Vagina (tissue), 2 donors: ENCODE measurements around the gene PTK7. TPM values are rescaled to one million over a fixed set of nuclear protein-coding genes. Genes with fewer than 3 reads are reported as not detected.
A peak's percentile ranks its signal among the peaks of the same experiment; 100 is the strongest.
"Not testable (repeated sequence)": the region's sequence is repeated elsewhere in the genome, so short reads cannot be mapped to it uniquely, and the experiment has no call there.

ENCODE experiments used
- DNase-seq, 2 donors: peaks; one replicate each; pipeline ENCODE4 v3.0.0-alpha.2; 2017; ENCODE audit errors: extremely low spot score in 2 of 2
- H3K27ac ChIP-seq: fragments of 200-600 bp; sonication (generic); one replicate; pipeline ENCODE4 v1.5.1; 2019
- H3K27me3 ChIP-seq: fragments of 200-600 bp; sonication (generic); one replicate; pipeline ENCODE4 v1.5.1; 2019
- H3K36me3 ChIP-seq, 2 donors: fragments of 200-600 bp; sonication (generic); one replicate each; pipeline ENCODE4 v1.5.1; 2017 to 2019
- H3K4me1 ChIP-seq: fragments of 200-600 bp; sonication (generic); one replicate; pipeline ENCODE4 v1.5.1; 2019
- H3K4me3 ChIP-seq, 2 donors: fragments of 200-600 bp; sonication (generic); 1 replicate in 1 of 2; 2 replicates in 1 of 2; pipeline ENCODE4 v1.5.1; 2016 to 2019
- H3K9me3 ChIP-seq: fragments of 200-600 bp; sonication (generic); one replicate; pipeline ENCODE4 v1.5.1; 2019
- POLR2A ChIP-seq, 2 donors: fragments of 450-650 bp; IDR thresholded peaks; one replicate each; pipeline ENCODE4 v1.6.1; 2017; ENCODE audit warnings: antibody characterized with exemption in 2 of 2, mild to moderate bottlenecking in 2 of 2, moderate library complexity in 2 of 2
- POLR2AphosphoS5 ChIP-seq, 2 donors: sonication (generic); formaldehyde crosslinking; IDR thresholded peaks; one replicate each; pipeline ENCODE4 v1.9.0; 2017; ENCODE audit warnings: antibody characterized with exemption in 2 of 2, mild to moderate bottlenecking in 2 of 2, low read depth in 1 of 2; ENCODE audit not compliant: insufficient read depth in 1 of 2
- intact Hi-C: fragments of 100-400 bp; cut with DNase I; formaldehyde crosslinking; loops from one replicate; pipeline ENCODE4 v1.15.1; 2023
- total RNA-seq: library from RNA; depleted of rRNA; stranded (reverse); fragments of >200 nt; gene quantifications from one replicate; pipeline ENCODE4 v1.2.3, GENCODE V29; 2016
- TF ChIP-seq, protein P1 (sequence below), 3 experiments: fragments of 450-650 bp in 2 of 3; fragments of 200-600 bp in 1 of 3; sonication (generic) in 1 of 3; IDR thresholded peaks; one replicate each; pipeline ENCODE4 v1.5.1; 2017 to 2019; ENCODE audit warnings: antibody characterized with exemption in 3 of 3, mild to moderate bottlenecking in 2 of 3, moderate library complexity in 2 of 3

Gene PTK7
- total RNA-seq, 1 donor from 2014 or later: 62.1 TPM

DNA sequence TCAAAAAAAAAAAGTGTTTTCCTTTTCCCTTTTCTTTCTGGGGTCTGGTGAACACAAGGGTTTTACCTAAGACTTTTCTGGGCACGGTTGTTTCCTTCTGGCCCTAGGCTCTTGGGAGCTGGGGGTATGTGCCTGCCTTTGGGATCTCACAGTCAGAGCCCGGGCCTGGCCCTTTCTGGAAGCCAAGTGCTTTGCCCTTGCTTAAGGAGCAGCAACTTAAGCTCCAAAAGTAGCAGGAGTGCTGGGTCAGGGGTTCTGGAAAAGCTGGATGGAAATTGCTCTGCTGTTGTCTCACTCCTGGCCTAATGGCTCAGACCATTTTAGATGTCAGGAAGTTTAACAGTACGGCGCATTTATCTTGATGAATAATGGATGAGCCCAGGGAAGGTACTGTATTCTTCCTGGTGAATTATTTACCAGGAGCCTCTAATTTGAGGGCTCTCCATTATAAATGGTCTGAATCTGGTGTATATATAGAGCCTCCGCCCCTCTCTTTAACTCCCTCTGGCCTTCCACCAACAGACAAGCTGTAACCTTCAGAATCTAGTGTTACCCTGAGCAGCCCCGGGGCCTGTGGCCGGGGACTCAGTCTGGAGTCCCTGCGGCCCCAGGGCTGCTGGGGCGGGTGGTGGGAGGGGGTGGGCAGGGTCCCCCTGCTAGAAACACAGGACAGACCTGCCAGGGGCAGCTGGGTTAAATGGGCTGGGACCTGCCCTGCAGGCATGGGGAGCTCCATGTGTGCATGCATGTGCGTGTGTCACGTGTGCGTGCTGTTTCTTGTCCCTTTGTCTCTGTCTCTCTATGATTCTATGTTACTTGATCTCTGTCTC is 37.5 kb downstream of the PTK7 start:
- intact Hi-C loops: no loop called here

DNA sequence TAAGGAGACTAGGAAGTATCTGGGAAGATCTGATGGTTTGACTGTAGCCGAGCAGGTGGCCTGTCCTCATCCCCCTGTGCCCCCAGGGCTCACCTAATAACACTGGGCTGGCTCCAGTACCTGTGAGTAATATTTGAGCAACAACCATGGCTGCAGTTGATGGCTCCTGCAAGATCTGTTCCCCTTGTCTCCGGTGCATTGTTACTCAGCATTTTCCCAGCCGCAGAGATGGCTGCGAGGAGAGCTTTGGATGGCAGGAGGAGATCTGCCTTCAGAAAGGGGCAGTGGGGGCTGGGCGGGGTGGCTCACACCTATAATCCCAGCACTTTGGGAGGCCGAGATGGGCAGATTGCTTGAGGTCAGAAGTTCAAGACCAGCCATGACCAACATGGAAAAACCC is 39.3 kb downstream of the PTK7 start:
- Histone ChIP-seq H3K9me3 (no peaks in the 10 kb centered on the region), H3K4me1 (peaks cover 36% of the 10 kb centered on the region), H3K27ac (peak overlapping the region; percentile 83), H3K4me3 (no peak overlapping the region), H3K27me3 (no peaks in the 10 kb centered on the region), H3K36me3 (no peaks in the 10 kb centered on the region)
- no peak for DNase-seq
- intact Hi-C loops: no loop called here
- TF ChIP-seq POLR2AphosphoS5 (IDR thresholded peaks at IDR 0.05; ENCODE audit: insufficient read depth in 1 of 2, low read depth in 1 of 2) (no peak), POLR2A (IDR thresholded peaks at IDR 0.05) (no peak)
- TF ChIP-seq, protein P1, sequence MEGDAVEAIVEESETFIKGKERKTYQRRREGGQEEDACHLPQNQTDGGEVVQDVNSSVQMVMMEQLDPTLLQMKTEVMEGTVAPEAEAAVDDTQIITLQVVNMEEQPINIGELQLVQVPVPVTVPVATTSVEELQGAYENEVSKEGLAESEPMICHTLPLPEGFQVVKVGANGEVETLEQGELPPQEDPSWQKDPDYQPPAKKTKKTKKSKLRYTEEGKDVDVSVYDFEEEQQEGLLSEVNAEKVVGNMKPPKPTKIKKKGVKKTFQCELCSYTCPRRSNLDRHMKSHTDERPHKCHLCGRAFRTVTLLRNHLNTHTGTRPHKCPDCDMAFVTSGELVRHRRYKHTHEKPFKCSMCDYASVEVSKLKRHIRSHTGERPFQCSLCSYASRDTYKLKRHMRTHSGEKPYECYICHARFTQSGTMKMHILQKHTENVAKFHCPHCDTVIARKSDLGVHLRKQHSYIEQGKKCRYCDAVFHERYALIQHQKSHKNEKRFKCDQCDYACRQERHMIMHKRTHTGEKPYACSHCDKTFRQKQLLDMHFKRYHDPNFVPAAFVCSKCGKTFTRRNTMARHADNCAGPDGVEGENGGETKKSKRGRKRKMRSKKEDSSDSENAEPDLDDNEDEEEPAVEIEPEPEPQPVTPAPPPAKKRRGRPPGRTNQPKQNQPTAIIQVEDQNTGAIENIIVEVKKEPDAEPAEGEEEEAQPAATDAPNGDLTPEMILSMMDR (IDR thresholded peaks at IDR 0.05): no peak

More for the DNA sequence above, 37.5 kb downstream of the PTK7 start:
- no peaks in the 10 kb centered on the region for H3K27me3 ChIP-seq
- H3K9me3 ChIP-seq: no peaks in the 10 kb centered on the region
- no peaks in the 10 kb centered on the region for H3K36me3 ChIP-seq
- peaks cover 32% of the 10 kb centered on the region for H3K4me1 ChIP-seq
- no peak overlapping the region for H3K4me3 ChIP-seq
- DNase-seq: no peak
- TF ChIP-seq, protein P1 (IDR thresholded peaks at IDR 0.05): no peak
- TF ChIP-seq POLR2A (IDR thresholded peaks at IDR 0.05) (no peak), POLR2AphosphoS5 (IDR thresholded peaks at IDR 0.05; ENCODE audit: insufficient read depth in 1 of 2, low read depth in 1 of 2) (no peak)
- H3K27ac ChIP-seq: peak overlapping the region; percentile 83

DNA sequence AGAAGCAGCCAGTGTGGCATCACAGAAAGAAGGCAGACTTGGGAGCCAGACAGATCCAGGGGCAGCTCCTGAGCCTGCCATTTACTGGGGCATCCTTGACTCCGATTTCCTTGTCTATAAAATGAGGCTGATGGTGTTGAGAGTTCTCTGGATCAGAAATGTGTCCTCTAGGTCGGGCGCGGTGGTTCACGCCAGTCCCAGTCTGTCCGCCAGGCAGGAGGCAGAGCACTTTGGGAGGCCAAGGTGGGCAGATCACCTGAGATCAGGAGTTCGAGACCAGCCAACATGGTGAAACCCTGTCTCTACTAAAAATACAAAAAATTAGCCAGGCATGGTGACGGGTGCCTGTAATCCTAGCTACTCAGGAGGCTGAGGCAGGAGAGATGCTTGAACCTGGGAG is 41.4 kb downstream of the PTK7 start:
- DNase-seq, H3K4me3 ChIP-seq, H3K9me3 ChIP-seq, H3K27me3 ChIP-seq, intact Hi-C loops, H3K36me3 ChIP-seq: not testable (repeated sequence)
- H3K27ac ChIP-seq: peak overlapping the region; percentile 8
- H3K4me1 ChIP-seq: peaks cover 57% of the 10 kb centered on the region

DNA sequence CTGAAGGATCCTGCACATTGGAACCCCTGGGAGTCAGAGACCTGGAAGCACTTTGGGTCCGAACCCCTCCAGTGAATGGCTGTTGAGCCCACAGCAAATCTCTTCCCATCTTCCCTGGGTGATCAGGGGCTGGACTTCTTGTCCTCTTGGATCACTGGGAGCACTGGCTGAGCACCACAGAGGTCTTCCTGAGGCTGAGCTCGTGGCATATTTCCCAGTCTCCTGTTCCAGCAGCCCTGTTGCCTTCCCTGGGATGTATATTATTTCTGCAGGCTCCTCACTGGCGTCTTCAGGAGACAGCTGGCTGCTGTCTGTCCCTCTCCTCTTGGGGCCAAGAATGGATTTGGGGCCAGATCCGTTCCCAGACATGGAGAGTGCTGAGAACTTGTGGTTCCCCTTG is 43.4 kb downstream of the PTK7 start:
- Histone ChIP-seq H3K4me1 (peaks cover 66% of the 10 kb centered on the region), H3K27ac (peak overlapping the region; percentile 85)

DNA sequence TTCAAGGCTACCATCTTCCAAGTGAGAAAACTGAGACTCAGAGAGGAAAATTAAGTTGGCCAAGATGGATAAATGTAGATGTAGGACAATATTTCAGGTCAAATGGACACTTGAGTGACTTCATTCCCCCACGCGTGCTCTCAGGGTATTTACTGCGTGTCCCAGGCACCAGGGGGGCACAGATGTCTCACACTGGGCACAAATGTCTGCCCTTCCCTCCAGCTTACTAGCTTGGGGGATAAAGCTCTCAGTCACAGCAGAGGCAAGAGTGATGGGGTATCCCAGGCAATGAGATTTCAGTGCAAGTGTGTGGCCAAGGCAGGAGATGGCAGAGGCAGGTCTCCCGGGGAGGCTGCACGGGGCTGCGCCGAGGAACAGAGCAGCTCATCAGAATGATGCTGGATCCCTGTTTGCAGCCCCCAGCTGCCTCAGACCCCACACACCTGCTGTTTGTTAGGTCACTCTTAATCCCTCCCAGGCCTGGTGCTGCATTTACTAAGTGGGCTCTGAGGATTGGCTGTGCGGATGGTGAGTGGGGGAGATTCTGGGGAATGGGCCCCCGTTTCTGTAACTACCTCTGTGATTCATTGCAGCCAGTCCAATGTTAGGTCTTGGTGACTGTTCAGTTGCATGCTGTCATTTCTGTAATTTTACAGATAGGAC is 44.1 kb downstream of the PTK7 start:
- Histone ChIP-seq H3K36me3 (no peaks in the 10 kb centered on the region), H3K27me3 (no peaks in the 10 kb centered on the region), H3K4me3 (no peak overlapping the region), H3K27ac (peak overlapping the region; percentile 85), H3K4me1 (peaks cover 65% of the 10 kb centered on the region), H3K9me3 (no peaks in the 10 kb centered on the region)
- intact Hi-C loops: loop anchor here (10.0 kb wide), 1 partner anchor 45 kb away; the partner anchor contains the start of gene PTK7
- TF ChIP-seq, protein P1 (IDR thresholded peaks at IDR 0.05): no peak
- TF ChIP-seq POLR2AphosphoS5 (IDR thresholded peaks at IDR 0.05; ENCODE audit: insufficient read depth in 1 of 2, low read depth in 1 of 2): no peak
- no peak for TF ChIP-seq POLR2A (IDR thresholded peaks at IDR 0.05)
- DNase-seq: no peak

More for the DNA sequence above, 43.4 kb downstream of the PTK7 start:
- Histone ChIP-seq H3K36me3 (no peaks in the 10 kb centered on the region), H3K4me3 (no peak overlapping the region), H3K9me3 (no peaks in the 10 kb centered on the region), H3K27me3 (no peaks in the 10 kb centered on the region)
- TF ChIP-seq POLR2A (IDR thresholded peaks at IDR 0.05) (no peak), POLR2AphosphoS5 (IDR thresholded peaks at IDR 0.05; ENCODE audit: insufficient read depth in 1 of 2, low read depth in 1 of 2) (no peak)
- TF ChIP-seq, protein P1 (IDR thresholded peaks at IDR 0.05): no peak
- DNase-seq: no peak
- intact Hi-C loops: no loop called here
